ENCODE results near the gene TRIM62.

- no peak for TF ChIP-seq POLR2A (IDR thresholded peaks at IDR 0.05)
- TF ChIP-seq CTCF (IDR thresholded peaks at IDR 0.05) = no peak
- no peak for TF ChIP-seq EP300 (IDR thresholded peaks at IDR 0.05)
These were observed 1.5 kb downstream of the TRIM62 start for GRCh38 chr1:33180226-33180910.

Measured in suprapubic skin (tissue), 3 donors.